GM12892 (cell line): ENCODE results near the gene SNX12.

ENCODE experiments used
- POLR2A ChIP-seq: IDR thresholded peaks from 2 replicates; pipeline ENCODE4 v1.6.1; 2011; ENCODE audit warnings: low read depth, low read length, control low read depth
- POLR2AphosphoS5 ChIP-seq: IDR thresholded peaks from 2 replicates; pipeline ENCODE4 v1.6.1; 2011; ENCODE audit warnings: low read depth, low read length, control low read depth
- TAF1 ChIP-seq: IDR thresholded peaks from 2 replicates; pipeline ENCODE4 v1.6.1; 2011; ENCODE audit warnings: low read depth, mild to moderate bottlenecking, control low read depth, low read length, borderline replicate concordance

GRCh38 chrX:71098951-71099506, 30.9 kb upstream of the SNX12 start:
- TF ChIP-seq POLR2AphosphoS5: no peak
- TF ChIP-seq POLR2A: no peak
- no peak for TF ChIP-seq TAF1
